Astrocyte (in vitro differentiated cells and primary cell): ENCODE results near the gene CETN1. TPM values are rescaled to one million over a fixed set of nuclear protein-coding genes. Genes with fewer than 3 reads are reported as not detected.

Experiments
- DNase-seq: peaks from one replicate; pipeline ENCODE4 v3.0.0-alpha.2; 2010; ENCODE audit warnings: low read depth
- FAIRE-seq: peaks from 2 replicates; lab custom pipeline; 2011; peaks lifted over from hg19 to GRCh38; lab: Jason Lieb, UNC
- H2AFZ ChIP-seq: 2 replicates; pipeline ENCODE4 v1.6.0; 2012; ENCODE audit warnings: low read depth, low read length, inconsistent platforms
- H3K27ac ChIP-seq: 2 replicates; pipeline ENCODE4 v1.5.1; 2011; ENCODE audit warnings: low read depth, low read length, inconsistent platforms
- H3K27me3 ChIP-seq: 2 replicates; pipeline ENCODE4 v1.6.0; 2011; ENCODE audit warnings: low read length, inconsistent platforms; ENCODE audit not compliant: insufficient read depth
- H3K36me3 ChIP-seq: 2 replicates; pipeline ENCODE4 v1.5.1; 2011; ENCODE audit warnings: low read length, inconsistent platforms; ENCODE audit not compliant: insufficient read depth
- H3K4me1 ChIP-seq: 2 replicates; pipeline ENCODE4 v1.5.1; 2011; ENCODE audit warnings: low read length, inconsistent platforms; ENCODE audit not compliant: insufficient read depth
- H3K4me2 ChIP-seq: 2 replicates; pipeline ENCODE4 v1.6.0; 2012; ENCODE audit warnings: low read length, inconsistent platforms
- H3K4me3 ChIP-seq: 2 replicates; pipeline ENCODE4 v1.5.1; 2011; ENCODE audit warnings: low read depth, mild to moderate bottlenecking, low read length, inconsistent platforms; ENCODE audit not compliant: insufficient read depth
- H3K79me2 ChIP-seq: 2 replicates; pipeline ENCODE4 v1.6.0; 2012; ENCODE audit warnings: mild to moderate bottlenecking, low read length, inconsistent platforms; ENCODE audit not compliant: insufficient read depth
- H3K9ac ChIP-seq: 2 replicates; pipeline ENCODE4 v1.6.0; 2012; ENCODE audit warnings: mild to moderate bottlenecking, low read length, inconsistent platforms
- H3K9me3 ChIP-seq: 2 replicates; pipeline ENCODE4 v1.5.1; 2012; ENCODE audit warnings: low read depth, mild to moderate bottlenecking, low read length, inconsistent platforms; ENCODE audit not compliant: insufficient read depth
- H4K20me1 ChIP-seq: 2 replicates; pipeline ENCODE4 v1.6.0; 2012; ENCODE audit warnings: low read length, inconsistent platforms; ENCODE audit not compliant: insufficient read depth
- H3K27ac Mint-ChIP-seq: one replicate; pipeline ENCODE4 v1.8.0; 2021; ENCODE audit warnings: mild to moderate bottlenecking, mixed read lengths; ENCODE audit not compliant: unreplicated experiment
- H3K27me3 Mint-ChIP-seq: one replicate; pipeline ENCODE4 v1.8.0; 2021; ENCODE audit warnings: low read depth, mixed read lengths; ENCODE audit not compliant: unreplicated experiment
- H3K36me3 Mint-ChIP-seq: one replicate; pipeline ENCODE4 v1.8.0; 2021; ENCODE audit warnings: low read depth, mixed read lengths; ENCODE audit not compliant: unreplicated experiment
- H3K4me1 Mint-ChIP-seq: one replicate; pipeline ENCODE4 v1.8.0; 2021; ENCODE audit warnings: low read depth, mixed read lengths; ENCODE audit not compliant: unreplicated experiment
- H3K4me3 Mint-ChIP-seq: one replicate; pipeline ENCODE4 v1.8.0; 2021; ENCODE audit warnings: mild to moderate bottlenecking, moderate library complexity, mixed read lengths; ENCODE audit not compliant: unreplicated experiment
- H3K9me3 Mint-ChIP-seq: one replicate; pipeline ENCODE4 v1.8.0; 2021; ENCODE audit warnings: mild to moderate bottlenecking, mixed read lengths; ENCODE audit not compliant: unreplicated experiment
- CTCF ChIP-seq: IDR thresholded peaks from 2 replicates; pipeline ENCODE4 v1.5.1; 2011; ENCODE audit warnings: low read depth, mild to moderate bottlenecking, inconsistent platforms, low read length, moderate library complexity; ENCODE audit not compliant: insufficient read depth
- EZH2 ChIP-seq: IDR thresholded peaks from 2 replicates; pipeline ENCODE4 v1.6.1; 2012; ENCODE audit warnings: mild to moderate bottlenecking, low read length, inconsistent platforms; ENCODE audit not compliant: insufficient read depth
- total RNA-seq: library from RNA; stranded (reverse); gene quantifications from 2 replicates; pipeline ENCODE4 v1.2.1, GENCODE V29; 2021

Gene CETN1
- total RNA-seq, 1 donor from 2014 or later: not detected

DNA sequence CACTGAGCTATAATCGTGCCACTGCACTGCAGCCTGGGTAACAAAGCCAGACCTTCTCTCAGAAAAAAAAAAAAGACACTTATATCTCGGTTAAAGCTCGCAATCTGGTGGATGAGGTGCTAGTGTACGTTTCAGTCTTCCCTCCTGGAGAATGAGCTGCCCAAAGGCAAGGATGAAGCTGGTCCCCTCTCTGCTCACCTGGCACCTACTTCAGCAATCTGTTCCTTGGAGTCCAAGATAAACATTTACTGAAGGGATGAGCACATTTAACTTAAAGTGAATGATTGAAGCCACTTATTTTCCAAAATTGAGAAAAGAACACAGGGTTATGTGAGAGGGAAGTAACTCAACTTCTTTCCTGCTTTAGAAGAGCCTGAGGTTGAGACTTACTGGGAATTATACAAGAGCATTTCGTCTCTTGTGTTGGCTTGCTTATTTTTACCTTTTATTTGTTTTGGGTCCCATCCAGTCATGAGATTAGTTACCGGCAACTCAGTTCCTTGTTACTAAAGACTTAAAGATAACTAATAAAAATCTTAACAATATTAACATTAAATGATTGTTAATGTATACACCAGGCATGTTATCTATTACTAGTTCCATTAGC, 46.1 kb upstream of the CETN1 start:
- Histone ChIP-seq H3K36me3 (no peaks in the 10 kb centered on the region), H3K27me3 (no peaks in the 10 kb centered on the region), H3K4me2 (no peak overlapping the region), H3K9me3 (no peaks in the 10 kb centered on the region), H2AFZ (no peak overlapping the region), H3K27ac (no peak overlapping the region), H3K4me3 (no peak overlapping the region), H4K20me1 (no peaks in the 10 kb centered on the region), H3K4me1 (no peaks in the 10 kb centered on the region), H3K79me2 (no peaks in the 10 kb centered on the region), H3K9ac (no peak overlapping the region)
- no peaks in the 10 kb centered on the region for H3K36me3 Mint-ChIP-seq
- TF ChIP-seq EZH2: no peak
- no peak for TF ChIP-seq CTCF
- H3K4me3 Mint-ChIP-seq: no peak overlapping the region
- no peak for FAIRE-seq
- H3K27ac Mint-ChIP-seq: no peak overlapping the region
- H3K9me3 Mint-ChIP-seq: no peaks in the 10 kb centered on the region
- H3K27me3 Mint-ChIP-seq: peaks cover 7% of the 10 kb centered on the region
- no peaks in the 10 kb centered on the region for H3K4me1 Mint-ChIP-seq
- DNase-seq: no peak

- no peaks in the 10 kb centered on the region for H3K79me2 ChIP-seq
- DNase-seq (no peak), FAIRE-seq (no peak)
- no peak overlapping the region for H3K27ac ChIP-seq
- H3K9me3 ChIP-seq: no peaks in the 10 kb centered on the region
- Mint-ChIP-seq H3K9me3 (peaks cover 3% of the 10 kb centered on the region), H3K27ac (no peak overlapping the region), H3K4me3 (no peak overlapping the region), H3K4me1 (no peaks in the 10 kb centered on the region), H3K36me3 (no peaks in the 10 kb centered on the region), H3K27me3 (peaks cover 26% of the 10 kb centered on the region)
- H4K20me1 ChIP-seq: no peaks in the 10 kb centered on the region
- H3K27me3 ChIP-seq: peaks cover 8% of the 10 kb centered on the region
- no peak overlapping the region for H3K4me3 ChIP-seq
- TF ChIP-seq EZH2 (no peak), CTCF (no peak)
- no peak overlapping the region for H3K9ac ChIP-seq
- no peak overlapping the region for H3K4me2 ChIP-seq
- H2AFZ ChIP-seq: no peak overlapping the region
- H3K4me1 ChIP-seq: no peaks in the 10 kb centered on the region
- H3K36me3 ChIP-seq: no peaks in the 10 kb centered on the region
These were observed 36.6 kb upstream of the CETN1 start for GRCh38 chr18:543447-544078.

DNA sequence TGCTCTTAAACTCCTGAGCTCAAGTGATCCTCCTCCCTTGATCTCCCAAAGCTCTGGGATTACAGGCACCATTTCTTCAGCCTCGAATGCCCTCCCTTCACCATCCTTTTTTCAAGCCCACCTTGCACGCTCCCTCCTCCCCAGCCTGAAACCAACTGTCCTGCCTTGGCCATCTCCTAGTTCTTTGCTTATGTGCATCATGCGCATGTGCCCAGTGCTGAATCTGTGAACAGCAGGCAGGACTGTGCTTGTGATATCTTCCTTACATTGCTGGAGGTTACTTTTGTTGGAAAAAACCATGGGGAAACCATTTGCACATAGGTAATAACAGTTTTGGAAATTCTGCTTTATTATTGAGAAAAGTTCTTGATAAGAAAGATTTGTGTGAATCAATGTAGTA, 30.2 kb upstream of the CETN1 start:
- no peak overlapping the region for H3K4me3 ChIP-seq
- H2AFZ ChIP-seq: no peak overlapping the region
- H3K4me1 ChIP-seq: no peaks in the 10 kb centered on the region
- no peak overlapping the region for H3K27ac Mint-ChIP-seq
- no peaks in the 10 kb centered on the region for H3K4me1 Mint-ChIP-seq
- no peak overlapping the region for H3K4me3 Mint-ChIP-seq
- H3K36me3 Mint-ChIP-seq: no peaks in the 10 kb centered on the region
- no peak for DNase-seq
- no peaks in the 10 kb centered on the region for H3K79me2 ChIP-seq
- H4K20me1 ChIP-seq: no peaks in the 10 kb centered on the region
- no peak overlapping the region for H3K4me2 ChIP-seq
- H3K9me3 ChIP-seq: no peaks in the 10 kb centered on the region
- no peaks in the 10 kb centered on the region for H3K9me3 Mint-ChIP-seq
- TF ChIP-seq CTCF: no peak
- TF ChIP-seq EZH2: no peak
- no peak overlapping the region for H3K27ac ChIP-seq
- H3K9ac ChIP-seq: no peak overlapping the region
- H3K36me3 ChIP-seq: no peaks in the 10 kb centered on the region
- no peak for FAIRE-seq
- H3K27me3 Mint-ChIP-seq: peaks cover 13% of the 10 kb centered on the region
- peaks cover 3% of the 10 kb centered on the region for H3K27me3 ChIP-seq
